K562 (cell line): ENCODE results near the gene PDE8A. TPM values are rescaled to one million over a fixed set of nuclear protein-coding genes. Genes with fewer than 3 reads are reported as not detected.

Experiments used
- ATAC-seq: fragments of 200-7000 bp; cut with Tn5 transposase; 3 replicates; pipeline ENCODE4 v1.9.1; 2020; ENCODE audit warnings: moderate library complexity
- BruUV-seq: library from RNA; stranded (reverse); fragments of 400-500 nt; replicated peaks from 2 replicates; lab custom pipeline; 2021; lab: Mats Ljungman, UMichigan
- CTCF ChIA-PET: fragments of 300-600 bp; formaldehyde crosslinking; extraction: SDS; loops from one replicate; lab custom pipeline; 2021; ENCODE audit warnings: low intra/inter-chr PET ratio; lab: Yijun Ruan, JAX
- POLR2A ChIA-PET: fragments of 300-600, 350-650 bp; sonication (Branson Sonifier 250); formaldehyde crosslinking; extraction: SDS; loops from one replicate; lab custom pipeline; 2021; ENCODE audit warnings: antibody characterized with exemption, inconsistent platforms; lab: Yijun Ruan, JAX
- DNase-seq, 4 experiments: peaks; one replicate each; pipeline versions ENCODE4 v3.0.0 to v3.0.0-alpha.2; 2011 to 2018; ENCODE audit warnings: low spot score in 3 of 4, mixed read lengths in 3 of 4; ENCODE audit errors: extremely low read depth in 1 of 4
- FAIRE-seq: peaks from 2 replicates; lab custom pipeline; 2011; peaks lifted over from hg19 to GRCh38; lab: Jason Lieb, UNC
- H2AFZ ChIP-seq: 2 replicates; pipeline ENCODE4 v1.6.0; 2011; ENCODE audit warnings: low read depth, low read length, control low read depth, inconsistent platforms
- H3K27ac ChIP-seq: fragments of 200-600 bp; 3 replicates; pipeline ENCODE4 v1.8.0; 2011; ENCODE audit warnings: low read depth, mild to moderate bottlenecking, control low read depth, inconsistent platforms, low read length, moderate library complexity, mixed read lengths; ENCODE audit errors: extremely low read depth
- H3K27me3 ChIP-seq, 2 experiments: fragments of 300-600 bp in 1 of 2; 2 replicates in 1 of 2; 3 replicates in 1 of 2; pipeline versions ENCODE4 v1.6.0 to v1.8.0; 2011; ENCODE audit warnings: inconsistent platforms in 2 of 2, low read length in 2 of 2, mild to moderate bottlenecking in 1 of 2, mixed read lengths in 1 of 2, moderate library complexity in 1 of 2; ENCODE audit not compliant: control insufficient read depth in 2 of 2, insufficient read depth in 2 of 2
- H3K36me3 ChIP-seq: fragments of 300-600 bp; 3 replicates; pipeline ENCODE4 v1.8.0; 2011; ENCODE audit warnings: mild to moderate bottlenecking, low read length, inconsistent platforms; ENCODE audit not compliant: control insufficient read depth, insufficient read depth
- H3K4me1 ChIP-seq, 2 experiments: fragments of 200-600 bp in 1 of 2; replicated peaks in 1 of 2; 2 replicates in 1 of 2; 3 replicates in 1 of 2; pipeline versions ENCODE4 v1.5.1 to v1.8.0; 2011; ENCODE audit warnings: inconsistent platforms in 2 of 2, low read length in 2 of 2, mild to moderate bottlenecking in 1 of 2, mixed read lengths in 1 of 2, moderate library complexity in 1 of 2; ENCODE audit not compliant: control insufficient read depth in 2 of 2, insufficient read depth in 2 of 2
- H3K4me2 ChIP-seq: 2 replicates; pipeline ENCODE4 v1.6.1; 2011; ENCODE audit warnings: low read length, control low read depth, inconsistent platforms, mixed read lengths; ENCODE audit not compliant: insufficient read depth
- H3K4me3 ChIP-seq: fragments of 200-600 bp; sonication (generic), shearing (Covaris generic); 2 replicates; pipeline ENCODE4 v1.5.1; 2016; ENCODE audit warnings: control low read depth, inconsistent platforms
- H3K79me2 ChIP-seq: fragments of 200-600 bp; 3 replicates; pipeline ENCODE4 v1.8.0; 2011; ENCODE audit warnings: low read length, inconsistent platforms; ENCODE audit not compliant: control insufficient read depth, insufficient read depth
- H3K9ac ChIP-seq, 2 experiments: 2 replicates each; pipeline versions ENCODE4 v1.6.0 to v1.6.1; 2011; ENCODE audit warnings: low read depth in 2 of 2, low read length in 2 of 2, control low read depth in 1 of 2, inconsistent platforms in 1 of 2, mild to moderate bottlenecking in 1 of 2, mixed read lengths in 1 of 2; ENCODE audit not compliant: insufficient read depth in 1 of 2
- H3K9me1 ChIP-seq: one replicate; pipeline ENCODE4 v1.6.0; 2011; ENCODE audit warnings: inconsistent platforms, mild to moderate bottlenecking, low read length, moderate library complexity; ENCODE audit not compliant: control insufficient read depth, insufficient read depth
- H3K9me3 ChIP-seq: replicated peaks from 2 replicates; pipeline ENCODE4 v1.5.1; 2011; ENCODE audit warnings: low read depth, low read length, inconsistent platforms; ENCODE audit not compliant: control insufficient read depth, insufficient read depth
- H4K20me1 ChIP-seq: replicated peaks from 2 replicates; pipeline ENCODE4 v1.6.1; 2011; ENCODE audit warnings: low read length, inconsistent platforms, mixed read lengths; ENCODE audit not compliant: control insufficient read depth, insufficient read depth
- CC2D1A ChIP-seq: fragments of 450-650 bp; IDR thresholded peaks from 2 replicates; pipeline ENCODE4 v1.6.1; 2017; ENCODE audit warnings: mild to moderate bottlenecking
- EWSR1 ChIP-seq: fragments of 450-650 bp; IDR thresholded peaks from 2 replicates; pipeline ENCODE4 v1.6.1; 2018; ENCODE audit warnings: borderline replicate concordance, mild to moderate bottlenecking, low read depth, moderate library complexity; ENCODE audit not compliant: partially characterized antibody
- FOSL1 ChIP-seq: fragments of 200-800 bp; sonication (Bioruptor generic); conservative IDR thresholded peaks from 2 replicates; pipeline ENCODE4 v1.6.1; 2016; ENCODE audit warnings: missing genetic modification characterization, missing compliant biosample characterization
- HCFC1 ChIP-seq: IDR thresholded peaks from 2 replicates; pipeline ENCODE4 v1.6.1; 2012; ENCODE audit warnings: low read depth, low read length, improper control_type of control experiment
- ILK ChIP-seq: fragments of 450-650 bp; IDR thresholded peaks from 2 replicates; pipeline ENCODE4 v1.6.1; 2016; ENCODE audit warnings: missing genetic modification characterization, low read depth, mild to moderate bottlenecking, missing compliant biosample characterization, moderate library complexity, borderline replicate concordance
- MTA1 ChIP-seq: fragments of 450-650 bp; IDR thresholded peaks from 2 replicates; pipeline ENCODE4 v1.6.1; 2017; ENCODE audit warnings: borderline replicate concordance
- MXI1 ChIP-seq: IDR thresholded peaks from 2 replicates; pipeline ENCODE4 v1.6.1; 2011; ENCODE audit warnings: low read depth, mild to moderate bottlenecking, improper control_type of control experiment, low read length
- NR2C2 ChIP-seq, 2 experiments: fragments of 200-800 bp in 1 of 2; sonication (Bioruptor generic) in 1 of 2; sonication (generic) in 1 of 2; formaldehyde crosslinking in 1 of 2; IDR thresholded peaks; 2 replicates each; pipeline versions ENCODE4 v1.6.1 to v1.8.0; 2016 to 2022; ENCODE audit warnings: mild to moderate bottlenecking in 1 of 2, missing compliant biosample characterization in 1 of 2, missing genetic modification characterization in 1 of 2, missing genetic modification reagents in 1 of 2
- RBBP5 ChIP-seq: fragments of 200-600 bp; sonication (generic); IDR thresholded peaks from 2 replicates; pipeline ENCODE4 v1.6.1; 2012; ENCODE audit warnings: borderline replicate concordance, mild to moderate bottlenecking, low read length, control low read depth, inconsistent platforms; ENCODE audit not compliant: insufficient read depth, poor library complexity, severe bottlenecking
- ZNF184 ChIP-seq: sonication (generic); formaldehyde crosslinking; IDR thresholded peaks from 2 replicates; pipeline ENCODE4 v1.5.0; 2020; ENCODE audit warnings: missing genetic modification reagents
- ZNF592 ChIP-seq: fragments of 450-650 bp; IDR thresholded peaks from 2 replicates; pipeline ENCODE4 v1.6.1; 2017; ENCODE audit warnings: antibody characterized with exemption, mild to moderate bottlenecking
- WGBS: fragments of 100-300 bp; shearing (Covaris generic); methylation state at CpG from one replicate; pipeline ENCODE4 v1.1.6; 2016; ENCODE audit warnings: low coverage, mixed read lengths; ENCODE audit not compliant: insufficient coverage; ENCODE audit errors: missing lambda C conversion rate; 5-methylcytosine and 5-hydroxymethylcytosine counted together
- in situ Hi-C: fragments of 300-500 bp; cut with MboI; formaldehyde crosslinking; loops from 4 replicates; pipeline ENCODE4 v1.15.0; 2018; ENCODE audit warnings: inconsistent platforms, mixed read lengths
- intact Hi-C: fragments of 100-400 bp; cut with micrococcal nuclease; formaldehyde crosslinking; loops from 2 replicates; pipeline ENCODE4 v1.14.2; 2022
- polyA plus RNA-seq, 8 experiments: library from polyadenylated mRNA; depleted of rRNA in 4 of 8; stranded (reverse) in 5 of 8; unstranded in 3 of 8; fragments of >200 nt; fragmentation: Nextera tagmentation in 2 of 8; fragmentation: Illumina TruSeq in 1 of 8; extraction: Ambion mirVana in 2 of 8; extraction: Trizol in 1 of 8; gene quantifications; 2 replicates each; pipeline versions ENCODE4 v1.2.1 to v1.2.3, GENCODE V29; 2011 to 2014; ENCODE audit warnings: inconsistent platforms in 1 of 8, missing spikeins in 1 of 8
- total RNA-seq, 7 experiments: library from RNA; depleted of rRNA in 6 of 7; stranded (reverse); fragments of >200 nt in 6 of 7; fragmentation: Illumina TruSeq in 2 of 7; extraction: Trizol in 2 of 7; gene quantifications; 2 replicates each; pipeline versions ENCODE4 v1.2.1 to v1.2.3, GENCODE V29; 2011 to 2021; ENCODE audit warnings: low replicate concordance in 1 of 7

The PDE8A gene
- total and polyA plus RNA-seq, 9 of the 15 experiments (the other 6 are each of a cell fraction or from before 2014, with no cell fraction given): 5.9 to 40.3 (median 19.8) TPM

GRCh38 chr15:84953136-84953535 lies 28.5 kb upstream of the PDE8A start:
- Histone ChIP-seq H2AFZ (peak overlapping the region; percentile 44; the same call in 1 of the 2 replicates), H3K9me1 (no peaks in the 10 kb centered on the region), H3K9ac (no peak overlapping the region), H3K4me1 (peaks cover 40 to 70% of the 10 kb centered on the region in 2 experiments), H3K9me3 (no peaks in the 10 kb centered on the region), H3K4me2 (no peak overlapping the region), H3K36me3 (no peaks in the 10 kb centered on the region), H3K27ac (no peak overlapping the region), H3K4me3 (no peak overlapping the region), H3K79me2 (no peaks in the 10 kb centered on the region), H3K27me3 (no peaks in the 10 kb centered on the region), H4K20me1 (no peaks in the 10 kb centered on the region)
- ChIA-PET POLR2A (interaction anchor here (1.0 kb wide), 2 partner anchors 25 to 27 kb away, joined by 3 read pairs; no protein-coding TSS in a partner anchor), CTCF (no interaction called here)
- in situ Hi-C loops (loop anchor here (5.0 kb wide), 1 partner anchor 89 kb away; no protein-coding TSS in a partner anchor), intact Hi-C loops (no loop called here)
- 81% methylated on average over 4 of the region's 4 CpGs for WGBS
- BruUV-seq: no TSS peak
- DNase-seq (no peak), FAIRE-seq (no peak), ATAC-seq (no peak)
- TF ChIP-seq MXI1: no peak
- TF ChIP-seq FOSL1 (tag): 0 out of 2 replicates have a peak, but pooled peaks have one; percentile 18

- WGBS: 38% methylated on average over 1 of the region's 1 CpG
- H2AFZ ChIP-seq: peak overlapping the region; percentile 87
- H3K27me3 ChIP-seq: no peaks in the 10 kb centered on the region
- ATAC-seq: no peak
- ChIA-PET POLR2A (interaction anchor here (0.6 to 1.0 kb wide), 5 partner anchors 24 to 352 kb away, joined by 3 read pairs; no protein-coding TSS in a partner anchor), CTCF (no interaction called here)
- H3K4me3 ChIP-seq: no peak overlapping the region
- no peak overlapping the region for H3K9ac ChIP-seq
- no peaks in the 10 kb centered on the region for H3K9me1 ChIP-seq
- intact Hi-C loops: loop anchor here (2.0 kb wide), 1 partner anchor 27 kb away; the partner anchor contains the start of gene PDE8A
- in situ Hi-C loops: loop anchor here (5.0 kb wide), 1 partner anchor 89 kb away; no protein-coding TSS in a partner anchor
- no TSS peak for BruUV-seq
- no peaks in the 10 kb centered on the region for H3K79me2 ChIP-seq
- no peaks in the 10 kb centered on the region for H3K36me3 ChIP-seq
- H3K4me2 ChIP-seq: no peak overlapping the region
- 0 out of 3 replicates have a peak overlapping the region, but pooled peaks have one; percentile 25 for H3K27ac ChIP-seq
- no peaks in the 10 kb centered on the region for H3K9me3 ChIP-seq
- H4K20me1 ChIP-seq: no peaks in the 10 kb centered on the region
- DNase-seq: no peak
- peaks cover 40 to 64% of the 10 kb centered on the region in 2 experiments for H3K4me1 ChIP-seq
- FAIRE-seq: no peak
- TF ChIP-seq CC2D1A (no peak), ZNF184 (CRISPR knock-in tag) (no peak), NR2C2 (CRISPR knock-in tag; IDR thresholded peaks at IDR 0.05) (no peak), NR2C2 (tag; IDR thresholded peaks at IDR 0.05) (no peak), ILK (tag) (no peak), EWSR1 (no peak), RBBP5 (no peak), ZNF592 (no peak; the same call in 1 of the 2 replicates), HCFC1 (no peak), MTA1 (no peak)
These were observed 27.9 kb upstream of the PDE8A start for GRCh38 chr15:84953726-84954125.
